Lower leg skin (tissue), 3 donors: Measurements from ENCODE around the gene RPL11.

ENCODE experiments used
- CTCF ChIP-seq, 3 donors: fragments of 450-650 bp; IDR thresholded peaks; one replicate each; pipeline ENCODE4 v1.5.1; 2016; ENCODE audit warnings: antibody characterized with exemption in 3 of 3, mild to moderate bottlenecking in 3 of 3, moderate library complexity in 2 of 3
- POLR2A ChIP-seq, 2 donors: fragments of 450-650 bp; IDR thresholded peaks; one replicate each; pipeline ENCODE4 v1.6.1; 2016 to 2017; ENCODE audit warnings: antibody characterized with exemption in 2 of 2, mild to moderate bottlenecking in 1 of 2, moderate library complexity in 1 of 2

GRCh38 chr1:23660671-23661070, 30.9 kb upstream of the RPL11 start:
- TF ChIP-seq CTCF (IDR thresholded peaks at IDR 0.05): no peak
- TF ChIP-seq POLR2A (IDR thresholded peaks at IDR 0.05): no peak
